Endothelial cell of umbilical vein (primary cell): Measurements from ENCODE around the gene VAV2. TPM values are rescaled to one million over a fixed set of nuclear protein-coding genes. Genes with fewer than 3 reads are reported as not detected.

Experiments used
- BruUV-seq: library from RNA; stranded (reverse); fragments of 400-500 nt; replicated peaks from 2 replicates; lab custom pipeline; 2021; lab: Mats Ljungman, UMichigan
- CTCF ChIA-PET: fragments of 300-600, 350-600 bp; sonication (Branson Sonifier 250); formaldehyde crosslinking; loops from one replicate; lab custom pipeline; 2021; ENCODE audit warnings: antibody characterized with exemption, inconsistent platforms; lab: Charles Lee
- POLR2A ChIA-PET: fragments of 300-600, 350-600 bp; sonication (Branson Sonifier 250); formaldehyde crosslinking; loops from one replicate; lab custom pipeline; 2021; ENCODE audit warnings: antibody characterized with exemption, inconsistent platforms; lab: Charles Lee
- DNase-seq: peaks from one replicate; pipeline ENCODE4 v3.0.0-alpha.2; 2011; ENCODE audit warnings: low read depth, low spot score
- FAIRE-seq: peaks from 2 replicates; lab custom pipeline; 2011; peaks lifted over from hg19 to GRCh38; lab: Jason Lieb, UNC
- H2AFZ ChIP-seq: 2 replicates; pipeline ENCODE4 v1.6.0; 2012; ENCODE audit warnings: low read depth, low read length, control low read depth, inconsistent platforms
- H3K27ac ChIP-seq: 2 replicates; pipeline ENCODE4 v1.5.1; 2011; ENCODE audit warnings: low read depth, mild to moderate bottlenecking, control low read depth, low read length, moderate library complexity; ENCODE audit not compliant: insufficient read depth
- H3K27me3 ChIP-seq, 2 experiments: 2 replicates each; pipeline versions ENCODE4 v1.6.0 to v1.6.1; 2011; ENCODE audit warnings: low read length in 2 of 2, mixed read lengths in 1 of 2; ENCODE audit not compliant: control insufficient read depth in 2 of 2, insufficient read depth in 2 of 2
- H3K36me3 ChIP-seq, 2 experiments: 2 replicates in 1 of 2; 3 replicates in 1 of 2; pipeline ENCODE4 v1.5.1; 2011; ENCODE audit warnings: low read length in 2 of 2, mild to moderate bottlenecking in 1 of 2, moderate library complexity in 1 of 2; ENCODE audit not compliant: control insufficient read depth in 2 of 2, insufficient read depth in 2 of 2; ENCODE audit errors: extremely low read depth in 1 of 2
- H3K4me1 ChIP-seq: 3 replicates; pipeline ENCODE4 v1.5.1; 2011; ENCODE audit warnings: mild to moderate bottlenecking, low read length; ENCODE audit not compliant: control insufficient read depth, insufficient read depth; ENCODE audit errors: extremely low read depth
- H3K4me2 ChIP-seq: 2 replicates; pipeline ENCODE4 v1.6.1; 2011; ENCODE audit warnings: low read length, control low read depth, mixed read lengths; ENCODE audit not compliant: insufficient read depth
- H3K4me3 ChIP-seq, 3 experiments: fragments of 200-600 bp in 1 of 3; sonication (generic), shearing (Covaris generic) in 1 of 3; replicated peaks in 1 of 3; 2 replicates each; pipeline ENCODE4 v1.5.1; 2011 to 2016; ENCODE audit warnings: control low read depth in 3 of 3, low read length in 3 of 3, mild to moderate bottlenecking in 2 of 3, inconsistent platforms in 1 of 3, low read depth in 1 of 3, moderate library complexity in 1 of 3; ENCODE audit not compliant: insufficient read depth in 1 of 3
- H3K79me2 ChIP-seq: 2 replicates; pipeline ENCODE4 v1.6.0; 2012; ENCODE audit warnings: low read length, inconsistent platforms; ENCODE audit not compliant: control insufficient read depth, insufficient read depth
- H3K9ac ChIP-seq: replicated peaks from 2 replicates; pipeline ENCODE3; 2011; ENCODE audit warnings: low read length, control low read depth; ENCODE audit not compliant: insufficient read depth; ENCODE audit errors: extremely low read depth
- H3K9me1 ChIP-seq: replicated peaks from 3 replicates; pipeline ENCODE4 v1.6.0; 2011; ENCODE audit warnings: mild to moderate bottlenecking, low read length; ENCODE audit not compliant: control insufficient read depth, insufficient read depth; ENCODE audit errors: extremely low read depth
- H3K9me3 ChIP-seq: replicated peaks from 2 replicates; pipeline ENCODE4 v1.5.1; 2012; ENCODE audit warnings: low read length, inconsistent platforms; ENCODE audit not compliant: control insufficient read depth, insufficient read depth
- H4K20me1 ChIP-seq: replicated peaks from 2 replicates; pipeline ENCODE3; 2011; ENCODE audit warnings: mild to moderate bottlenecking, low read length; ENCODE audit not compliant: control insufficient read depth, insufficient read depth; ENCODE audit errors: extremely low read depth
- EZH2 ChIP-seq: IDR thresholded peaks from 2 replicates; pipeline ENCODE4 v1.6.1; 2012; ENCODE audit warnings: borderline replicate concordance, low read depth, mild to moderate bottlenecking, moderate library complexity, low read length, inconsistent platforms; ENCODE audit not compliant: severe bottlenecking
- FOS ChIP-seq: IDR thresholded peaks from 2 replicates; pipeline ENCODE4 v1.6.1; 2011; ENCODE audit warnings: mild to moderate bottlenecking, low read length, moderate library complexity, borderline replicate concordance; ENCODE audit not compliant: insufficient read depth
- GATA2 ChIP-seq: IDR thresholded peaks from 2 replicates; pipeline ENCODE4 v1.7.0; 2011; ENCODE audit warnings: low read depth, mild to moderate bottlenecking, moderate library complexity, mixed read lengths, low read length; ENCODE audit not compliant: insufficient read length, insufficient read depth
- JUN ChIP-seq: IDR thresholded peaks from 2 replicates; pipeline ENCODE4 v1.6.1; 2011; ENCODE audit warnings: borderline replicate concordance, low read depth; ENCODE audit not compliant: insufficient read length, insufficient read depth
- MYC ChIP-seq: IDR thresholded peaks from one replicate; pipeline ENCODE4 v1.6.1; 2011; ENCODE audit warnings: mild to moderate bottlenecking, low read depth, low read length
- POLR2A ChIP-seq: IDR thresholded peaks from 2 replicates; pipeline ENCODE4 v1.6.1; 2012; ENCODE audit warnings: low read depth, mild to moderate bottlenecking, control low read depth, low read length
- POLR2AphosphoS5 ChIP-seq: IDR thresholded peaks from 2 replicates; pipeline ENCODE4 v1.6.1; 2012; ENCODE audit warnings: low read depth, mild to moderate bottlenecking, control low read depth, low read length, moderate library complexity; ENCODE audit not compliant: insufficient read depth
- dilution Hi-C: fragments of 300-500 bp; cut with MboI; formaldehyde crosslinking; loops from one replicate; pipeline ENCODE4 v1.15.0; 2019; ENCODE audit warnings: low sequenced_read_pairs; ENCODE audit not compliant: extremely low pct_ligation_motif_present
- intact Hi-C: fragments of 100-400 bp; cut with micrococcal nuclease; formaldehyde crosslinking; loops from one replicate; pipeline ENCODE4 v1.10.0; 2022
- polyA plus RNA-seq, 4 experiments: library from polyadenylated mRNA; depleted of rRNA in 3 of 4; stranded (reverse) in 3 of 4; unstranded in 1 of 4; fragments of >200 nt; gene quantifications; 2 replicates each; pipeline versions ENCODE4 v1.2.1 to v1.2.3, GENCODE V29; 2011 to 2012; ENCODE audit warnings: missing spikeins in 1 of 4
- total RNA-seq: library from RNA; stranded (reverse); gene quantifications from 2 replicates; pipeline ENCODE4 v1.2.3, GENCODE V29; 2021
- TF ChIP-seq, protein P1 (sequence below): IDR thresholded peaks from 2 replicates; pipeline ENCODE4 v1.6.1; 2011; ENCODE audit not compliant: insufficient read depth, insufficient read length
- TF ChIP-seq, protein P2 (sequence below), 2 donors: IDR thresholded peaks; 1 replicate in 1 of 2; 2 replicates in 1 of 2; pipeline ENCODE4 v1.5.1; 2011; ENCODE audit warnings: low read length in 2 of 2, mild to moderate bottlenecking in 2 of 2, moderate library complexity in 2 of 2, control low read depth in 1 of 2, inconsistent platforms in 1 of 2, low read depth in 1 of 2; ENCODE audit not compliant: insufficient read depth in 1 of 2; ENCODE audit errors: extremely low read depth in 1 of 2

The VAV2 gene
- total and polyA plus RNA-seq, 2 donors (not counting 3 experiments of a cell fraction or from before 2014, with no cell fraction given) = 10.6 to 30.6 TPM

DNA sequence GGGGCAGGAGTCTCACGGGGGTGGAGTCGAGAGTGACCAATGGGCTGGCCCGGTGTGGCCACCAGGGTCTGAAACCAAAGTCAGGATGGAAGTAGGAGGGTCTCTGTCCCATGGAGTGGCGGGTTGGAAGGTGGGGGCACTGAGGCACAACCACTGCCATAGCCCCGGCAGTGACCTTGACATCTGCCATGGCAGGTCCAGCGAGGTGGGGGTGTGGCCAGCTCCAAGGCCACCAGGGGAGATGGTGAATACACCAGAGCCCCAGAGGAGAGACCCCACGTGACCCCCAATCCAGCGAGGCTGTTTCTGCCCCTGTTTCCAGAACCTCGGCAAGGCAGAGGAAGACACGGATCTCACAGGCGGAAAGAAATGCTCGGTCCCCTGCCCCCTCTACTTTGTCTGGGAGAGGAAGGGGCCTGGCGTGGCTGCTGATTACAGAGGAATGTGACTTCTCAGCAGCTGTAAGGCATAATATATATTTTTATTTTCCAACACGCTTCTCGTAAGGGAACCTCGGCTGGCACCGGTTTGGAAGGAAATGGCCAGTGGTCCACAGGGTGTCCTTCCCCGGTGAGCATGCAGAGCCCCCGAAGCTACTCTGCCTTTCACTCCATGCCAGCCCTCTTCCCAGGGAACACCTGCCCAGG, 148.2 kb downstream of the VAV2 start:
- ChIA-PET CTCF (interaction anchor here (1.8 to 1.9 kb wide), 3 partner anchors 33 to 150 kb away, joined by 5 to 13 read pairs (median 6); no protein-coding TSS in a partner anchor), POLR2A (no interaction called here)
- Histone ChIP-seq H4K20me1 (no peaks in the 10 kb centered on the region), H3K9me1 (no peaks in the 10 kb centered on the region), H3K27me3 (no peaks in the 10 kb centered on the region), H3K36me3 (no peaks in the 10 kb centered on the region), H3K79me2 (peaks cover 9% of the 10 kb centered on the region), H3K4me2 (peak overlapping the region; percentile 8), H3K4me3 (no peak overlapping the region), H3K27ac (peak overlapping the region; percentile 92), H3K4me1 (peaks cover 24% of the 10 kb centered on the region), H2AFZ (no peak overlapping the region), H3K9me3 (no peaks in the 10 kb centered on the region), H3K9ac (peak overlapping the region; percentile 71)
- BruUV-seq = no TSS peak
- FAIRE-seq = no peak
- TF ChIP-seq JUN (no peak), POLR2A (no peak), MYC (no peak), GATA2 (no peak), EZH2 (no peak), FOS (no peak), POLR2AphosphoS5 (no peak)
- TF ChIP-seq, protein P1, sequence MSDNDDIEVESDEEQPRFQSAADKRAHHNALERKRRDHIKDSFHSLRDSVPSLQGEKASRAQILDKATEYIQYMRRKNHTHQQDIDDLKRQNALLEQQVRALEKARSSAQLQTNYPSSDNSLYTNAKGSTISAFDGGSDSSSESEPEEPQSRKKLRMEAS = no peak
- TF ChIP-seq, protein P2, sequence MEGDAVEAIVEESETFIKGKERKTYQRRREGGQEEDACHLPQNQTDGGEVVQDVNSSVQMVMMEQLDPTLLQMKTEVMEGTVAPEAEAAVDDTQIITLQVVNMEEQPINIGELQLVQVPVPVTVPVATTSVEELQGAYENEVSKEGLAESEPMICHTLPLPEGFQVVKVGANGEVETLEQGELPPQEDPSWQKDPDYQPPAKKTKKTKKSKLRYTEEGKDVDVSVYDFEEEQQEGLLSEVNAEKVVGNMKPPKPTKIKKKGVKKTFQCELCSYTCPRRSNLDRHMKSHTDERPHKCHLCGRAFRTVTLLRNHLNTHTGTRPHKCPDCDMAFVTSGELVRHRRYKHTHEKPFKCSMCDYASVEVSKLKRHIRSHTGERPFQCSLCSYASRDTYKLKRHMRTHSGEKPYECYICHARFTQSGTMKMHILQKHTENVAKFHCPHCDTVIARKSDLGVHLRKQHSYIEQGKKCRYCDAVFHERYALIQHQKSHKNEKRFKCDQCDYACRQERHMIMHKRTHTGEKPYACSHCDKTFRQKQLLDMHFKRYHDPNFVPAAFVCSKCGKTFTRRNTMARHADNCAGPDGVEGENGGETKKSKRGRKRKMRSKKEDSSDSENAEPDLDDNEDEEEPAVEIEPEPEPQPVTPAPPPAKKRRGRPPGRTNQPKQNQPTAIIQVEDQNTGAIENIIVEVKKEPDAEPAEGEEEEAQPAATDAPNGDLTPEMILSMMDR (IDR thresholded peaks at IDR 0.05; ENCODE audit: extremely low read depth in 1 of 2, insufficient read depth in 1 of 2, low read depth in 1 of 2, low read length in 2 of 2) = no peak
- dilution Hi-C loops (no loop called here), intact Hi-C loops (loop anchor here (2.0 kb wide), 1 partner anchor 55 kb away; no protein-coding TSS in a partner anchor)
- DNase-seq = peak; percentile 39
